Nephron (organoid): Measurements from ENCODE around the gene HUS1B.
"Not testable (repeated sequence)": the region's sequence is repeated elsewhere in the genome, so short reads cannot be mapped to it uniquely, and the experiment has no call there.

ENCODE experiments used
- H3K27ac Mint-ChIP-seq, 3 experiments: 2 replicates each; pipeline ENCODE4 v1.8.0; 2020; ENCODE audit warnings: mixed read lengths in 3 of 3, mild to moderate bottlenecking in 2 of 3, moderate library complexity in 1 of 3
- H3K27me3 Mint-ChIP-seq: 2 replicates; pipeline ENCODE4 v1.8.0; 2021; ENCODE audit warnings: low read depth, mild to moderate bottlenecking, moderate library complexity, mixed read lengths
- H3K36me3 Mint-ChIP-seq: 2 replicates; pipeline ENCODE4 v1.8.0; 2020; ENCODE audit warnings: low read depth, mixed read lengths
- H3K4me1 Mint-ChIP-seq: 2 replicates; pipeline ENCODE4 v1.8.0; 2020; ENCODE audit warnings: mixed read lengths
- H3K4me3 Mint-ChIP-seq, 3 experiments: 2 replicates each; pipeline ENCODE4 v1.8.0; 2020; ENCODE audit warnings: mild to moderate bottlenecking in 3 of 3, mixed read lengths in 3 of 3, moderate library complexity in 2 of 3
- H3K9me3 Mint-ChIP-seq: 2 replicates; pipeline ENCODE4 v1.8.0; 2020; ENCODE audit warnings: mixed read lengths
- CTCF ChIP-seq, 3 experiments: fragments of 200-600 bp; sonication (generic); IDR thresholded peaks; one replicate each; pipeline ENCODE4 v1.5.0; 2021; ENCODE audit warnings: antibody characterized with exemption in 3 of 3; ENCODE audit not compliant: unreplicated experiment in 3 of 3

The HUS1B gene

GRCh38 chr6:701700-702479 is 45.0 kb upstream of the HUS1B start:
- H3K27me3 Mint-ChIP-seq = peaks cover 67% of the 10 kb centered on the region
- no peaks in the 10 kb centered on the region for H3K9me3 Mint-ChIP-seq
- H3K27ac Mint-ChIP-seq = no peak overlapping the region
- no peak for TF ChIP-seq CTCF (IDR thresholded peaks at IDR 0.05; ENCODE audit: unreplicated experiment in 3 of 3)
- H3K4me3 Mint-ChIP-seq = no peak overlapping the region
- no peaks in the 10 kb centered on the region for H3K36me3 Mint-ChIP-seq
- no peaks in the 10 kb centered on the region for H3K4me1 Mint-ChIP-seq

GRCh38 chr6:701215-701614 is 44.3 kb upstream of the HUS1B start:
- Mint-ChIP-seq H3K4me1 (no peaks in the 10 kb centered on the region), H3K36me3 (no peaks in the 10 kb centered on the region), H3K9me3 (no peaks in the 10 kb centered on the region), H3K4me3 (no peak overlapping the region), H3K27me3 (peaks cover 62% of the 10 kb centered on the region), H3K27ac (no peak overlapping the region)
- no peak for TF ChIP-seq CTCF (IDR thresholded peaks at IDR 0.05; ENCODE audit: unreplicated experiment in 3 of 3)

- TF ChIP-seq CTCF (IDR thresholded peaks at IDR 0.05; ENCODE audit: unreplicated experiment in 3 of 3) = no peak
- no peaks in the 10 kb centered on the region for H3K9me3 Mint-ChIP-seq
- peaks cover 60% of the 10 kb centered on the region for H3K27me3 Mint-ChIP-seq
Measured at GRCh38 chr6:700490-700889, 43.6 kb upstream of the HUS1B start.

GRCh38 chr6:699319-699718 is 42.4 kb upstream of the HUS1B start:
- no peak for TF ChIP-seq CTCF (IDR thresholded peaks at IDR 0.05; ENCODE audit: unreplicated experiment in 3 of 3)
- Mint-ChIP-seq H3K4me1 (no peaks in the 10 kb centered on the region), H3K36me3 (no peaks in the 10 kb centered on the region), H3K27ac (no peak overlapping the region), H3K4me3 (no peak overlapping the region), H3K27me3 (peaks cover 52% of the 10 kb centered on the region), H3K9me3 (no peaks in the 10 kb centered on the region)

More at GRCh38 chr6:700490-700889, 43.6 kb upstream of the HUS1B start:
- Mint-ChIP-seq H3K27ac (no peak overlapping the region), H3K36me3 (no peaks in the 10 kb centered on the region), H3K4me1 (no peaks in the 10 kb centered on the region), H3K4me3 (no peak overlapping the region)

- H3K9me3 Mint-ChIP-seq, H3K36me3 Mint-ChIP-seq, H3K27ac Mint-ChIP-seq: not testable (repeated sequence)
- peaks cover 19% of the 10 kb centered on the region for H3K4me1 Mint-ChIP-seq
- peak overlapping the region; percentile 68 to 89 (median 80) for H3K4me3 Mint-ChIP-seq
- H3K27me3 Mint-ChIP-seq = peaks cover 35% of the 10 kb centered on the region
Measured at GRCh38 chr6:694431-695126, 37.7 kb upstream of the HUS1B start.

GRCh38 chr6:693723-694009 is 36.8 kb upstream of the HUS1B start:
- Mint-ChIP-seq H3K36me3 (peaks cover 8% of the 10 kb centered on the region), H3K27ac (no peak overlapping the region), H3K9me3 (no peaks in the 10 kb centered on the region), H3K4me1 (peaks cover 23% of the 10 kb centered on the region), H3K27me3 (peaks cover 29% of the 10 kb centered on the region), H3K4me3 (peak overlapping the region; percentile 89 to 97 (median 92))
- no peak for TF ChIP-seq CTCF (IDR thresholded peaks at IDR 0.05; ENCODE audit: unreplicated experiment in 3 of 3)
